Measurements from ENCODE around the gene RCC2. TPM values are rescaled to one million over a fixed set of nuclear protein-coding genes. Genes with fewer than 3 reads are reported as not detected.

RCC2 gene
- total and polyA plus RNA-seq, 8 donors = 11.5 to 45.4 (median 18.6) TPM

- peaks cover 0 to 6% (median 3%) of the 10 kb centered on the region in 3 donors for H3K4me1 ChIP-seq
- WGBS, 2 donors = 57 to 60% methylated on average over 21 of the region's 21 CpGs
- H3K27ac ChIP-seq = no peak overlapping the region
- no peak overlapping the region for H3K4me3 ChIP-seq
- DNase-seq = peak in 3 of 6 donors; percentile 25 to 58 (median 27)
- TF ChIP-seq CTCF (IDR thresholded peaks at IDR 0.05) = no peak
- intact Hi-C loops (cut with DNase I) = no loop called here
- peaks cover 0 to 22% (median 5%) of the 10 kb centered on the region in 3 donors for H3K36me3 ChIP-seq
- no peaks in the 10 kb centered on the region for H3K27me3 ChIP-seq
- H3K9me3 ChIP-seq = no peaks in the 10 kb centered on the region
- peak; percentile 53 to 73 (median 58) for ATAC-seq
- no peak for FAIRE-seq
Observed at GRCh38 chr1:17427696-17428660, 11.5 kb downstream of the RCC2 start.

- DNase-seq = no peak
- Histone ChIP-seq H3K9me3 (no peaks in the 10 kb centered on the region), H3K27me3 (no peaks in the 10 kb centered on the region), H3K27ac (no peak overlapping the region), H3K4me3 (no peak overlapping the region), H3K4me1 (peaks cover 0 to 6% (median 3%) of the 10 kb centered on the region in 3 donors), H3K36me3 (peaks cover 0 to 33% (median 12%) of the 10 kb centered on the region in 3 donors)
- WGBS, 2 donors = 92 to 94% methylated on average over 18 of the region's 18 CpGs
- no peak for ATAC-seq
- intact Hi-C loops (cut with DNase I) = no loop called here
- no peak for FAIRE-seq
- no peak for TF ChIP-seq CTCF (IDR thresholded peaks at IDR 0.05)
Observed at GRCh38 chr1:17425806-17426600, 13.5 kb downstream of the RCC2 start.

GRCh38 chr1:17423781-17424245 lies 15.7 kb downstream of the RCC2 start:
- no peaks in the 10 kb centered on the region for H3K9me3 ChIP-seq
- ATAC-seq (no peak), DNase-seq (no peak), FAIRE-seq (no peak)
- no peak overlapping the region for H3K4me3 ChIP-seq
- WGBS, 2 donors = 83 to 88% methylated on average over 13 of the region's 13 CpGs
- peaks cover 0 to 6% (median 3%) of the 10 kb centered on the region in 3 donors for H3K4me1 ChIP-seq
- intact Hi-C loops (cut with DNase I) = no loop called here
- no peak overlapping the region for H3K27ac ChIP-seq
- no peaks in the 10 kb centered on the region for H3K27me3 ChIP-seq
- no peak for TF ChIP-seq CTCF (IDR thresholded peaks at IDR 0.05)
- H3K36me3 ChIP-seq = peaks cover 0 to 48% (median 12%) of the 10 kb centered on the region in 3 donors

- no peak overlapping the region for H3K27ac ChIP-seq
- no peaks in the 10 kb centered on the region for H3K27me3 ChIP-seq
- DNase-seq (no peak), ATAC-seq (no peak), FAIRE-seq (no peak)
- WGBS, 2 donors = 78 to 81% methylated on average over 7 of the region's 7 CpGs
- no peak for TF ChIP-seq CTCF (IDR thresholded peaks at IDR 0.05)
- intact Hi-C loops (cut with DNase I) = no loop called here
- H3K36me3 ChIP-seq = peaks cover 0 to 48% (median 12%) of the 10 kb centered on the region in 3 donors
- no peaks in the 10 kb centered on the region for H3K9me3 ChIP-seq
- H3K4me1 ChIP-seq = no peaks in the 10 kb centered on the region
- no peak overlapping the region for H3K4me3 ChIP-seq
Observed at GRCh38 chr1:17422461-17422860, 17.0 kb downstream of the RCC2 start.

All from pancreas (tissue), 10 donors.